Esophagus squamous epithelium (tissue), 5 donors: ENCODE results near the gene MYOM3. TPM values are rescaled to one million over a fixed set of nuclear protein-coding genes. Genes with fewer than 3 reads are reported as not detected.
A peak's percentile ranks its signal among the peaks of the same experiment; 100 is the strongest.

Source experiments
- DNase-seq: peaks from one replicate; lab custom pipeline; 2025; lab: John Stamatoyannopoulos, UW
- H3K27ac ChIP-seq, 4 donors: fragments of 200-600 bp; sonication (generic); one replicate each; pipeline ENCODE4 v1.5.1; 2016 to 2019; ENCODE audit warnings: mild to moderate bottlenecking in 1 of 4
- H3K27me3 ChIP-seq, 4 donors: fragments of 200-600 bp; sonication (generic); 1 replicate in 3 of 4; 2 replicates in 1 of 4; pipeline versions ENCODE4 v1.5.1 to v1.6.0; 2017 to 2021; ENCODE audit warnings: antibody characterized with exemption in 1 of 4
- H3K36me3 ChIP-seq, 3 donors: fragments of 200-600 bp; sonication (generic); one replicate each; pipeline ENCODE4 v1.5.1; 2016 to 2019
- H3K4me1 ChIP-seq, 3 donors: fragments of 200-600 bp; sonication (generic); one replicate each; pipeline ENCODE4 v1.5.1; 2017 to 2019
- H3K4me3 ChIP-seq, 4 donors: fragments of 200-600 bp; sonication (generic); 1 replicate in 3 of 4; 2 replicates in 1 of 4; pipeline ENCODE4 v1.5.1; 2016 to 2019; ENCODE audit warnings: mild to moderate bottlenecking in 2 of 4, moderate library complexity in 1 of 4
- H3K9me3 ChIP-seq, 3 donors: fragments of 200-600 bp; sonication (generic); one replicate each; pipeline ENCODE4 v1.5.1; 2016 to 2019
- POLR2A ChIP-seq, 4 donors: fragments of 450-650 bp; IDR thresholded peaks; one replicate each; pipeline ENCODE4 v1.6.1; 2017; ENCODE audit warnings: antibody characterized with exemption in 4 of 4, mild to moderate bottlenecking in 4 of 4, moderate library complexity in 3 of 4
- WGBS, 2 donors: methylation state at CpG; one replicate each; pipeline ENCODE4 v1.1.5; 2018; 5-methylcytosine and 5-hydroxymethylcytosine counted together
- intact Hi-C: fragments of 100-400 bp; cut with DNase I; formaldehyde crosslinking; loops from one replicate; pipeline ENCODE4 v1.15.0; 2022
- total RNA-seq, 4 donors: library from RNA; depleted of rRNA; stranded (reverse); fragments of >200 nt; gene quantifications; one replicate each; pipeline ENCODE4 v1.1.0, GENCODE V29; 2016
- TF ChIP-seq, protein P1 (sequence below), 6 experiments: fragments of 450-650 bp in 4 of 6; fragments of 200-600 bp in 2 of 6; sonication (generic) in 2 of 6; IDR thresholded peaks; one replicate each; pipeline ENCODE4 v1.5.1; 2016 to 2019; ENCODE audit warnings: antibody characterized with exemption in 6 of 6, mild to moderate bottlenecking in 4 of 6, moderate library complexity in 4 of 6
- donor health status: DM: yes; HTN: yes; CAD: no.

MYOM3 gene
- total RNA-seq, 4 donors from 2014 or later = 0.30 to 1.1 (median 0.56) TPM

DNA sequence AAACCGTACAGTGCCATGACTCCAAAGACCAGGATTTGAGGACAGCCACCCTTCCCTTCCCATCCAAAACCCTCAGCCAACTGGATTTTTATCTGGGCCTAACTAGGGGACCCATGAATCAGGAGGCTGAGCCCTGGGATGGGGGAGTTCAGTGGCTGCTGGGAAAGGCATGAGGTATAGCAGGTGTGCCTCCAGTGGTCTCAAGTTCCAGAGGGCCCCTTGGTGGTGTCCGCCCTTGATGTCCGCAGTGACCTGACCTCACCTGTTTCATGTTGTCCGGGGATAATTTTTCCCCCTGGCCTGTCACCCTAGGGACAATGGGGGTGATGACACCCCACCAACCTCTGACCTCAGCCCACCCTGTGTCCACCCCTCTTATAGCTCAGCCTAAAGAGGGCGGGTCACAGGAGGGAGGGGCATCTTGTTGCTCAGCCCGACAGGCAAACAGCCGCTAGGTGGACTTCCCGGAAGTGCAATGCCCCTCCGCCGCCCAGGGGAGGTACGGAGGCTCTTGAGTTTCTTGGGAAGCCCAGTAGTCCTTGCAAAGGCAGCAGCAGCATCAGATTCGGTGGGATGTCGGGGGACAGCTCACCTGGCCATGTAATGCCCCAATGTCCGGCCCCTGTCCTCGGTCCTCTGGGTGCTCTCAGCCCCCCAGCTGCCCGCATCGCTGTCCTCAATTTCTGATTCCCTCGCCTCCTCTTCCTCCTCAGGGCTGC lies 44.8 kb upstream of the MYOM3 start:
- intact Hi-C loops = no loop called here
- DNase-seq = no peak
- H3K27me3 ChIP-seq = peaks cover 0 to 23% (median 0%) of the 10 kb centered on the region in 4 donors
- peaks cover 0 to 55% (median 0%) of the 10 kb centered on the region in 3 donors for H3K36me3 ChIP-seq
- H3K4me3 ChIP-seq = no peak overlapping the region
- TF ChIP-seq, protein P1, sequence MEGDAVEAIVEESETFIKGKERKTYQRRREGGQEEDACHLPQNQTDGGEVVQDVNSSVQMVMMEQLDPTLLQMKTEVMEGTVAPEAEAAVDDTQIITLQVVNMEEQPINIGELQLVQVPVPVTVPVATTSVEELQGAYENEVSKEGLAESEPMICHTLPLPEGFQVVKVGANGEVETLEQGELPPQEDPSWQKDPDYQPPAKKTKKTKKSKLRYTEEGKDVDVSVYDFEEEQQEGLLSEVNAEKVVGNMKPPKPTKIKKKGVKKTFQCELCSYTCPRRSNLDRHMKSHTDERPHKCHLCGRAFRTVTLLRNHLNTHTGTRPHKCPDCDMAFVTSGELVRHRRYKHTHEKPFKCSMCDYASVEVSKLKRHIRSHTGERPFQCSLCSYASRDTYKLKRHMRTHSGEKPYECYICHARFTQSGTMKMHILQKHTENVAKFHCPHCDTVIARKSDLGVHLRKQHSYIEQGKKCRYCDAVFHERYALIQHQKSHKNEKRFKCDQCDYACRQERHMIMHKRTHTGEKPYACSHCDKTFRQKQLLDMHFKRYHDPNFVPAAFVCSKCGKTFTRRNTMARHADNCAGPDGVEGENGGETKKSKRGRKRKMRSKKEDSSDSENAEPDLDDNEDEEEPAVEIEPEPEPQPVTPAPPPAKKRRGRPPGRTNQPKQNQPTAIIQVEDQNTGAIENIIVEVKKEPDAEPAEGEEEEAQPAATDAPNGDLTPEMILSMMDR (IDR thresholded peaks at IDR 0.05) = no peak
- TF ChIP-seq POLR2A (IDR thresholded peaks at IDR 0.05) = no peak
- 80 to 90% methylated on average over 4 to 10 of the region's 18 CpGs for WGBS, 2 donors
- no peaks in the 10 kb centered on the region for H3K9me3 ChIP-seq
- no peak overlapping the region for H3K27ac ChIP-seq
- H3K4me1 ChIP-seq = no peaks in the 10 kb centered on the region

DNA sequence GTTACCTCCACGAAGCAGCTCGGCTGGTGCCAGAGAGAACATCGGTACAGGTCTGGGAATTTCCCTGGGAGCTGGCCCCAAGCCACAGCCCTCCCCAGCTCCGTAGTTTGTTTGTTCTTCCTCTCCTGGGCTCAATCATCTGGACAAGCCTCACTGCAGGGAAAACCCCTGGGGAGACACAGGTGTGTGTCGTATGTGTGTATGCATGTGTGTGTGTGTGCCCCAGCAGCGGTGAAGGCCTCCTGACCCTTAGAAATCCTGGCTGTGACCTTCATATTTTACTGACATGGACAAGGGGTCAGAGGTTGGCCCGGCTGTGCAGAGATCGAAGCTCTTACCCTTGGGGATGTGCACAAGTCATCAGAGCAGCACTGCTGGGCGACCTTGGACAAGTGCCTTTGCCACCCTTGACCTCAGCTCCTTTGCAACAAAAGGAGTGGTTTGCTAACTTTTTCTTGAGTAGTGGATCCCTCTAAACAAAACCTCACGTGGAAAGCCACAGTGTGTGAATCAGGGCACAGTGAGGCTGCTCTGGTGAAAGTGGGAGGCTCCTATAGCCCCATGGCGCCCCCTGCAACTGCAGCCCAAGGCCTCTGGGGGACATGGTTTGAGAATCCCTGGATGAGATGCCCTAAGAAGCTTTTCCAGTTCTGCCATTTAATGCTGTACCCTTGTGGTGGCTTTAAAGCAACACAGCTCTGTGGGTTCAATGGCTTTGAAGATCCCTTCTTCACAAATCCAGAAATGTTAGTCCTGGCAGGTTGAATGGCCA lies 43.3 kb upstream of the MYOM3 start:
- Histone ChIP-seq H3K27me3 (peaks cover 0 to 31% (median 0%) of the 10 kb centered on the region in 4 donors), H3K4me3 (no peak overlapping the region), H3K27ac (no peak overlapping the region), H3K9me3 (no peaks in the 10 kb centered on the region), H3K36me3 (peaks cover 0 to 41% (median 0%) of the 10 kb centered on the region in 3 donors), H3K4me1 (peaks cover 0 to 12% (median under 1%) of the 10 kb centered on the region in 3 donors)
- no peak for DNase-seq
- intact Hi-C loops = no loop called here
- WGBS, 2 donors = 24 to 34% methylated on average over 5 to 6 of the region's 11 CpGs
- TF ChIP-seq POLR2A (IDR thresholded peaks at IDR 0.05) = no peak
- TF ChIP-seq, protein P1 (IDR thresholded peaks at IDR 0.05) = peak in 1 of 6 experiments; percentile 25

DNA sequence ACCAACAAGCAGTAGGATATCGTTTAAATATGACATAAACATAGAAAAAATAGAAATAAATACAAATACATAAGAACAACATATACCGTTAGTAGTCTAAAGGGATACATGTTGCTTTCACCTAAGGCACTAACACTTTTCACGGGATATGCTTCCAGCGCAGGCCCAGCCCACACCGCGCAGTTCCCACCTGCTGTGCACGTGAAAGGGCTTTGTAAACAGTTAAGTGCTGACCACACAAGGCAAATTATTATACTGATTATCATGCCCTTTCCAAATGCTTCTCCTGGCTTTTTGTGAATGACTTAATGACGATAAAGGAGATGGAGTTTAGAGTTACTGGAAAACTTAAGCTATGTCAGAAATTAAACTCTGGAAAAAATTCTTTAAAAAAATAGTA lies 42.3 kb upstream of the MYOM3 start:
- Histone ChIP-seq H3K4me3 (no peak overlapping the region), H3K27me3 (peaks cover 0 to 35% (median 0%) of the 10 kb centered on the region in 4 donors), H3K4me1 (peaks cover 0 to 22% (median 5%) of the 10 kb centered on the region in 3 donors), H3K9me3 (no peaks in the 10 kb centered on the region), H3K36me3 (peaks cover 0 to 33% (median 0%) of the 10 kb centered on the region in 3 donors), H3K27ac (no peak overlapping the region)
- no peak for DNase-seq
- intact Hi-C loops = no loop called here
- TF ChIP-seq, protein P1 (IDR thresholded peaks at IDR 0.05) = no peak
- no peak for TF ChIP-seq POLR2A (IDR thresholded peaks at IDR 0.05)
- WGBS, 2 donors = 78 to 88% methylated on average over 8 of the region's 8 CpGs

DNA sequence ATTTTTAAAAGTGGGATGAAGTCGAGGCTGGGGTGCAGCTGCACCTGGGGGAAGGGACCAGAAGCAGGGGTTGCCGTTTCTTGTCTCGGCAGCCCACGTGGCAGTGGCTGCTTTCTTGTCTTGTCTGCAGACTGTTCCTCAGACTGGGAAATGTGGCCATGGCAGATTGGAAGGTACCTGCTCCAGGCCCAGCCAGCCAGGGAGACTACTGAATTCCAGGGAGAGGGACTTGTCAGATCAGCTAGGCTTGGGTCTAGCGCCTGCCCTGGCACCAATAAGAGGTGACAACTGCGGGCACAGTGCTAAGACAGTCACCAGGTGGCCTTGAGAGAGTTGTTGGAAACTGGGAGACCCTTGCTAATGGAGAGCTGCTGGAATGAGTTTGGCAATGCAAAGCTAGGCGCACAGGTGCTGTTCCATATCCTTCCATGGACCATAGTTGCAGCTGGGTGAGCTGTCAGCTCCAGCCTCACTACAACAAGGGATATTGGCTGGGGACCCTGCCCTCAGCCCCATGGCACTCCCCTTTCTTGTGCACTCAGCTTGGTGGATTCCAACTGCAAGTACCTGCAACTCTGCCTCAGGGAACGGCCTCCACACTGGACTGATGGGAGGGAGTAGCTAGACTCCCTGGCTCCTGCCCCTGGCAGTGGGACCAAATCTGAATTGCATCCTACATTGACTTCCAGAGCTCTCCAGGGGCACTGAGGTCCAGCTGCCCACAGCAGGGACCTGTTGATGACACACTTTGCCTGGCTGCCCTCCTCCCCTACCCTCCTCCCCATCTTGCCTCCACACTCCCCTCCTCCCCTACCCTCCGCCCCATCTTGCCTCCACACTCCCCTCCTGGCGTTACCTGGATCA lies 40.9 kb upstream of the MYOM3 start:
- no peaks in the 10 kb centered on the region for H3K9me3 ChIP-seq
- DNase-seq = no peak
- peaks cover 0 to 21% (median 0%) of the 10 kb centered on the region in 3 donors for H3K36me3 ChIP-seq
- no peak overlapping the region for H3K27ac ChIP-seq
- peaks cover 0 to 35% (median 0%) of the 10 kb centered on the region in 4 donors for H3K27me3 ChIP-seq
- H3K4me1 ChIP-seq = peaks cover 0 to 24% (median 5%) of the 10 kb centered on the region in 3 donors
- intact Hi-C loops = no loop called here
- WGBS, 2 donors = 82 to 89% methylated on average over 7 to 9 of the region's 10 CpGs
- no peak overlapping the region for H3K4me3 ChIP-seq
- TF ChIP-seq POLR2A (IDR thresholded peaks at IDR 0.05) = no peak
- TF ChIP-seq, protein P1 (IDR thresholded peaks at IDR 0.05) = no peak
